ENCODE results near the gene ANO9.
A peak's percentile ranks its signal among the peaks of the same experiment; 100 is the strongest.
"Not testable (repeated sequence)": the region's sequence is repeated elsewhere in the genome, so short reads cannot be mapped to it uniquely, and the experiment has no call there.

The ANO9 gene

GRCh38 chr11:413120-414081 is 28.4 kb downstream of the ANO9 start:
- no peak for DNase-seq

- no peak for DNase-seq
Measured at GRCh38 chr11:412641-413119, 29.1 kb downstream of the ANO9 start.

GRCh38 chr11:411520-411919 is 30.3 kb downstream of the ANO9 start:
- DNase-seq, result not testable (repeated sequence)

GRCh38 chr11:410711-411110 is 31.1 kb downstream of the ANO9 start:
- not testable (repeated sequence) for DNase-seq

GRCh38 chr11:409600-410483 is 32.0 kb downstream of the ANO9 start:
- no peak for DNase-seq

- no peak for DNase-seq
Measured at GRCh38 chr11:409008-409599, 32.7 kb downstream of the ANO9 start.

- DNase-seq, result no peak
Measured at GRCh38 chr11:408154-409007, 33.4 kb downstream of the ANO9 start.

- no peak for DNase-seq
Measured at GRCh38 chr11:407651-408123, 34.1 kb downstream of the ANO9 start.

GRCh38 chr11:406796-407650 is 34.8 kb downstream of the ANO9 start:
- DNase-seq, result peak; percentile 67

GRCh38 chr11:405954-406795 is 35.6 kb downstream of the ANO9 start:
- no peak for DNase-seq

GRCh38 chr11:405323-405953 is 36.4 kb downstream of the ANO9 start:
- DNase-seq, result no peak

- no peak for DNase-seq
Measured at GRCh38 chr11:404551-405264, 37.1 kb downstream of the ANO9 start.

GRCh38 chr11:403761-404431 is 37.9 kb downstream of the ANO9 start:
- DNase-seq, result no peak

- DNase-seq, result no peak
Measured at GRCh38 chr11:403021-403760, 38.6 kb downstream of the ANO9 start.

- DNase-seq, result not testable (repeated sequence)
Measured at GRCh38 chr11:401196-401595, 40.6 kb downstream of the ANO9 start.

- no peak for DNase-seq
Measured at GRCh38 chr11:400241-400689, 41.5 kb downstream of the ANO9 start.

GRCh38 chr11:399731-400211 is 42.0 kb downstream of the ANO9 start:
- no peak for DNase-seq

All from inflammatory macrophage treated with lipopolysaccharide for 4 hours (primary cell).